ENCODE measurements around the gene PRKCZ. TPM values are rescaled to one million over a fixed set of nuclear protein-coding genes. Genes with fewer than 3 reads are reported as not detected.

The PRKCZ gene
- total RNA-seq, 4 donors from 2014 or later, result 3.1 to 5.4 (median 4.7) TPM

GRCh38 chr1:2041887-2042286 lies 8.3 kb upstream of the PRKCZ start:
- H3K4me1 ChIP-seq, result peaks cover 14 to 25% (median 23%) of the 10 kb centered on the region in 4 donors
- DNase-seq (ENCODE audit: extremely low spot score), result no peak
- H3K9me3 ChIP-seq, result peaks cover 0 to 16% (median 2%) of the 10 kb centered on the region in 4 donors
- H3K27ac ChIP-seq (replicated peaks in 1 of 4), result no peak overlapping the region
- peaks cover 0 to 83% (median 5%) of the 10 kb centered on the region in 4 donors for H3K27me3 ChIP-seq
- H3K36me3 ChIP-seq, result no peaks in the 10 kb centered on the region
- TF ChIP-seq POLR2A (IDR thresholded peaks at IDR 0.05; ENCODE audit: low read depth) (no peak), CTCF (IDR thresholded peaks at IDR 0.05) (no peak), EP300 (IDR thresholded peaks at IDR 0.05) (no peak), POLR2AphosphoS5 (IDR thresholded peaks at IDR 0.05) (no peak)
- WGBS, result 80% methylated on average over 2 of the region's 4 CpGs
- intact Hi-C loops (cut with DNase I), result no loop called here
- no peak overlapping the region for H3K4me3 ChIP-seq

GRCh38 chr1:2042830-2043773 lies 7.1 kb upstream of the PRKCZ start:
- no peaks in the 10 kb centered on the region for H3K36me3 ChIP-seq
- peaks cover 0 to 87% (median 12%) of the 10 kb centered on the region in 4 donors for H3K27me3 ChIP-seq
- no peak for TF ChIP-seq CTCF (IDR thresholded peaks at IDR 0.05)
- no peak for TF ChIP-seq POLR2A (IDR thresholded peaks at IDR 0.05; ENCODE audit: low read depth)
- no peak for TF ChIP-seq POLR2AphosphoS5 (IDR thresholded peaks at IDR 0.05)
- no peak for TF ChIP-seq EP300 (IDR thresholded peaks at IDR 0.05)
- H3K4me1 ChIP-seq, result peaks cover 14 to 25% (median 23%) of the 10 kb centered on the region in 4 donors
- peaks cover 0 to 9% (median 2%) of the 10 kb centered on the region in 4 donors for H3K9me3 ChIP-seq
- H3K27ac ChIP-seq (replicated peaks in 1 of 4), result no peak overlapping the region
- 80% methylated on average over 23 of the region's 41 CpGs for whole genome bisulfite sequencing
- DNase-seq (ENCODE audit: extremely low spot score), result no peak
- intact Hi-C loops (cut with DNase I), result no loop called here
- H3K4me3 ChIP-seq, result no peak overlapping the region

GRCh38 chr1:2043886-2044285 lies 6.3 kb upstream of the PRKCZ start:
- peaks cover 0 to 2% (median 0%) of the 10 kb centered on the region in 4 donors for H3K9me3 ChIP-seq
- TF ChIP-seq EP300 (IDR thresholded peaks at IDR 0.05), result no peak
- no peak for TF ChIP-seq POLR2A (IDR thresholded peaks at IDR 0.05; ENCODE audit: low read depth)
- no peak for TF ChIP-seq CTCF (IDR thresholded peaks at IDR 0.05)
- no peak for TF ChIP-seq POLR2AphosphoS5 (IDR thresholded peaks at IDR 0.05)
- H3K4me1 ChIP-seq, result peaks cover 14 to 25% (median 23%) of the 10 kb centered on the region in 4 donors
- peaks cover 0 to 88% (median 16%) of the 10 kb centered on the region in 4 donors for H3K27me3 ChIP-seq
- no peak for DNase-seq (ENCODE audit: extremely low spot score)
- intact Hi-C loops (cut with DNase I), result no loop called here
- H3K27ac ChIP-seq (replicated peaks in 1 of 4), result no peak overlapping the region
- no peaks in the 10 kb centered on the region for H3K36me3 ChIP-seq
- H3K4me3 ChIP-seq, result no peak overlapping the region
- 100% methylated on average over 4 of the region's 4 CpGs for WGBS

GRCh38 chr1:2044510-2045319 lies 5.5 kb upstream of the PRKCZ start:
- DNase-seq (ENCODE audit: extremely low spot score), result no peak
- Histone ChIP-seq H3K4me1 (peaks cover 19 to 29% (median 27%) of the 10 kb centered on the region in 4 donors), H3K36me3 (no peaks in the 10 kb centered on the region), H3K9me3 (no peaks in the 10 kb centered on the region), H3K27ac (replicated peaks in 1 of 4) (no peak overlapping the region), H3K4me3 (peak overlapping the region; percentile 38 to 57 (median 45)), H3K27me3 (peaks cover 0 to 92% (median 24%) of the 10 kb centered on the region in 4 donors)
- 19% methylated on average over 13 of the region's 75 CpGs for WGBS
- intact Hi-C loops (cut with DNase I), result loop anchor here (5.0 kb wide), 1 partner anchor 87 kb away; no protein-coding TSS in a partner anchor
- TF ChIP-seq CTCF (IDR thresholded peaks at IDR 0.05) (peak in 2 of 3 experiments; percentile 88 to 91), POLR2AphosphoS5 (IDR thresholded peaks at IDR 0.05) (peak in 1 of 2 donors; percentile 21), POLR2A (IDR thresholded peaks at IDR 0.05; ENCODE audit: low read depth) (no peak), EP300 (IDR thresholded peaks at IDR 0.05) (no peak)

Measured in esophagus muscularis mucosa (tissue), 4 donors.